Measurements from ENCODE around the gene TMA7B. TPM values are rescaled to one million over a fixed set of nuclear protein-coding genes. Genes with fewer than 3 reads are reported as not detected.

TMA7B gene
- total RNA-seq, 4 donors from 2014 or later, result not detected

DNA sequence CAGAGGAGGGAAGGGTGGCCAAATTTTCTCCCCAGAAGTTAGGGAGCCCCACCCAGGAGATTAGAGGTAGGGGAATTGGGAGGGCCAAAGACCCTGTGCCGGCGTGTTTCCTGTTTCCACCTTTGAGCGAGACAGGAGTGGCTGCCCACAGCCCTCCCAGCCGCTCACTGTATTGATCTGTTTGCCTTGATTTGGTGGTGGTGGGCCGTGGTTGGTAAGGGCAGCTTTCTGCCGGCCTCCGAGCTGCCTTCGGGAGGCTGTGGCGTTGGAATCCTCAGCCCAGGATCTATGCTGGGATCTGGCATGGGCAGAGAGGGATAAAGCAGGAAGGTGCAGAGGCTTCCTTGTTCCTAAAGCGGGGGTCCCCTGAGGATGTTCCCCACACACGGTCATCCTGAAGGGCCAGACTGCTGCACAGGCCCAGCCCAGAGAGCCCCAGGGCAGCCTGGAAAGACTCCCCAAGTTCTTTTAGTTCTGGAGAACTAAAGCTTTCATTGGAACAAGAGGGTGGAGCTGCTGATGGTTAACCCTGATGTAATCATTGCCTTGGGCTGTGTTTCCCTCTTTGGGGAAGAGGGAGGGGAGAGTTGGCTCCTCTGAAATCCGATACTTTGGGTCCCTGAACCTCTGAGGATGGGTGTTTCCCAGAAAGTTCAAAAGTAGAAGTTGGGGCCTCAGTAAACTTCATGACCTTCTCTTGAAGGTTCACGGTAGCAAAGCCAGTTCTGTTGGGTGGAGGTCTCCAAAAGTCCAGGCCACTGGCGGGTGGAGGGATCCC is 41.8 kb downstream of the TMA7B start:
- TF ChIP-seq, protein P1, sequence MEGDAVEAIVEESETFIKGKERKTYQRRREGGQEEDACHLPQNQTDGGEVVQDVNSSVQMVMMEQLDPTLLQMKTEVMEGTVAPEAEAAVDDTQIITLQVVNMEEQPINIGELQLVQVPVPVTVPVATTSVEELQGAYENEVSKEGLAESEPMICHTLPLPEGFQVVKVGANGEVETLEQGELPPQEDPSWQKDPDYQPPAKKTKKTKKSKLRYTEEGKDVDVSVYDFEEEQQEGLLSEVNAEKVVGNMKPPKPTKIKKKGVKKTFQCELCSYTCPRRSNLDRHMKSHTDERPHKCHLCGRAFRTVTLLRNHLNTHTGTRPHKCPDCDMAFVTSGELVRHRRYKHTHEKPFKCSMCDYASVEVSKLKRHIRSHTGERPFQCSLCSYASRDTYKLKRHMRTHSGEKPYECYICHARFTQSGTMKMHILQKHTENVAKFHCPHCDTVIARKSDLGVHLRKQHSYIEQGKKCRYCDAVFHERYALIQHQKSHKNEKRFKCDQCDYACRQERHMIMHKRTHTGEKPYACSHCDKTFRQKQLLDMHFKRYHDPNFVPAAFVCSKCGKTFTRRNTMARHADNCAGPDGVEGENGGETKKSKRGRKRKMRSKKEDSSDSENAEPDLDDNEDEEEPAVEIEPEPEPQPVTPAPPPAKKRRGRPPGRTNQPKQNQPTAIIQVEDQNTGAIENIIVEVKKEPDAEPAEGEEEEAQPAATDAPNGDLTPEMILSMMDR (IDR thresholded peaks at IDR 0.05 in 4 of 5, conservative IDR thresholded peaks at IDR 0.05 in 1 of 5), result no peak
- TF ChIP-seq POLR2A (IDR thresholded peaks at IDR 0.05), result no peak
- Histone ChIP-seq H3K4me1 (no peaks in the 10 kb centered on the region), H3K36me3 (no peaks in the 10 kb centered on the region), H3K9me3 (no peaks in the 10 kb centered on the region), H3K27me3 (peaks cover 0 to 10% (median 0%) of the 10 kb centered on the region in 3 donors), H3K4me3 (no peak overlapping the region), H3K27ac (no peak overlapping the region)
- in situ Hi-C loops (cut with MboI; ENCODE audit: low sequenced_read_pairs in 4 of 4), result loop anchor here in 1 of 4 donors (25.0 kb wide), 1 partner anchor 640 kb away; no protein-coding TSS in a partner anchor
- DNase-seq (no peak), ATAC-seq (no peak)
- intact Hi-C loops (cut with DNase I; ENCODE audit: low total_unique reads), result no loop called here

DNA sequence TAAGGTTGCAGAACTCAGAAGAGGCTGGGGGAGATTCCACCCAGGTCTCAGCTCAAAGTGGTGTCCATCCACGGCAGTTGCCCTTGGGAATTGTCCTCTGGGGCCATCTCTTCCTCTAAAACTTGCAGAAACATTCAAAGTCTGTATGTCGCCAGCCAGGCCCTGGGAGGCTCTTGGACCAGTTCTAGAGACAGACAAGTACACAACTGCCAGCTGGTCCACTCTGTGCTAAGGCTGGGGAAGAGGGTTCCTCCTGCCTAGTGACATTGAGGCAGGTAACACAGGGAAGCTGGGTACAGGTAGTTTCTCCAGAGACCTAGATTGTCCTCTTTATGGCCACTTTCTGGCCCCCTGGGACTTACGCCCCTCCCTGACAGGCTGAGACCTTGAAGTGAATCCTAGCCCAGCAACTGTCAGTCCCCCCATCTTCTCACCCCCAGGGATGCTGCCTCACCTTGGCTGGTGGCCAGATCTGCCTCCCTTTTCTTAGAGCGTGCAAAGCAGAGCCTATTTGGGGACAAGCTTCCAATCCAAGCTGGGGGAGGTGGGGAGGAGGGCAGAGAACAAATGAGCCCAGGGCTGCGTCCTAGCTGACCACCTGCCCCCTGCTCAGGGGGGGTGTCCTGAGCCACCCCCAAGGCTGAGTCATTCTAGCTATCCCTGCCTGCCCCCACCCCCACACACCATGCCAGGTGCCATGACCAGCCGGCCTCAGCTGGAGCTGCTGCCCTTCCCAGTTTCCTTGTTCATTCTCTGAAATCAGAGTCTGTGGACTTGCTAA is 42.9 kb downstream of the TMA7B start:
- H3K9me3 ChIP-seq, result no peaks in the 10 kb centered on the region
- peaks cover 0 to 4% (median 0%) of the 10 kb centered on the region in 3 donors for H3K27me3 ChIP-seq
- no peak overlapping the region for H3K27ac ChIP-seq
- in situ Hi-C loops (cut with MboI; ENCODE audit: low sequenced_read_pairs in 4 of 4), result loop anchor here in 1 of 4 donors (25.0 kb wide), 1 partner anchor 641 kb away; no protein-coding TSS in a partner anchor
- no peaks in the 10 kb centered on the region for H3K36me3 ChIP-seq
- no peaks in the 10 kb centered on the region for H3K4me1 ChIP-seq
- intact Hi-C loops (cut with DNase I; ENCODE audit: low total_unique reads), result no loop called here
- no peak overlapping the region for H3K4me3 ChIP-seq
- DNase-seq (no peak), ATAC-seq (no peak)
- TF ChIP-seq POLR2A (IDR thresholded peaks at IDR 0.05), result no peak
- TF ChIP-seq, protein P1 (IDR thresholded peaks at IDR 0.05 in 4 of 5, conservative IDR thresholded peaks at IDR 0.05 in 1 of 5), result no peak

DNA sequence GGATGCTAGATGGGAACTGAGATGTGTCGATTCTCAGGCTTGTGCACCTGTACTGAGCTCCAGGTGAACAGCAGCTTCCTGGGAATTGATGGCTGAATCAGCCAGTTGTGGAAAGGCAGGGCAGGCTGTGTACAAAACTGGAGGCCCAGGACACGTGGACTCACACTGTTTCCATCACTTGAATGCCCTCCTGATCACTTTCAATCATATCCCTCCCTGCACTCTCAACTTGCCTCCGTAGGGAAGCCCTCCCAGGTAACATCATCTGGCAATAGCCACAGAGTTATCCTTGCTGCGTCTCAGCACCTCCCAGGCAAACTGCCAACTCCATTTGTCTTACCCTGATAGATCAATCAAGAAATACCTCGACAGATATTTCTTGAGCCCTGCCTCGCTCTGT is 44.6 kb downstream of the TMA7B start:
- H3K27me3 ChIP-seq, result peaks cover 11 to 21% (median 17%) of the 10 kb centered on the region in 3 donors
- no peak overlapping the region for H3K27ac ChIP-seq
- in situ Hi-C loops (cut with MboI; ENCODE audit: low sequenced_read_pairs in 4 of 4), result loop anchor here in 1 of 4 donors (25.0 kb wide), 1 partner anchor 643 kb away; no protein-coding TSS in a partner anchor
- DNase-seq (no peak), ATAC-seq (no peak)
- no peaks in the 10 kb centered on the region for H3K36me3 ChIP-seq
- H3K9me3 ChIP-seq, result no peaks in the 10 kb centered on the region
- H3K4me3 ChIP-seq, result no peak overlapping the region
- intact Hi-C loops (cut with DNase I; ENCODE audit: low total_unique reads), result no loop called here
- no peaks in the 10 kb centered on the region for H3K4me1 ChIP-seq
- no peak for TF ChIP-seq POLR2A (IDR thresholded peaks at IDR 0.05)
- TF ChIP-seq, protein P1 (IDR thresholded peaks at IDR 0.05 in 4 of 5, conservative IDR thresholded peaks at IDR 0.05 in 1 of 5), result no peak

DNA sequence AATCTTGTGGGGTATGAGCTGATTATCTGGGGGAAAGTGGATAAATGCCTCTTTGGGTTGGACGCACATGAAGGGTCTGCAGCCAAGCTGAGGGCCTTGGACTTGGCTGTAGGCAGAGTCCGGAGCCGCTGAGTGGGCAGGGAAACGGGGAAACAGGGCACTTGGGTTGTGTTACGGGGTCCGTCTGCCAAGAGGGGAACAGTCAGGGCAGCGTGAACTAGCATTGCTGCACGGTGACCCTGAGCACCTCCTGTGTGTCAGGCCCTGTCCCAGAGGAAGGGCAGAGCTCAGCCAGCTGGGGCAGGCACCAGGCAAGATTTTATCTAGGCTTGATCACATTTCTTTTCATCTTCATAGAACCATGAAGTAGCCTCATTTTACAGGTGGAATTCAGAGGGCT is 46.4 kb downstream of the TMA7B start:
- Histone ChIP-seq H3K36me3 (no peaks in the 10 kb centered on the region), H3K9me3 (no peaks in the 10 kb centered on the region), H3K27ac (no peak overlapping the region), H3K27me3 (peaks cover 23 to 34% (median 29%) of the 10 kb centered on the region in 3 donors), H3K4me3 (no peak overlapping the region), H3K4me1 (no peaks in the 10 kb centered on the region)
- ATAC-seq, result no peak
- in situ Hi-C loops (cut with MboI; ENCODE audit: low sequenced_read_pairs in 4 of 4) (loop anchor here in 1 of 4 donors (25.0 kb wide), 1 partner anchor 644 kb away; no protein-coding TSS in a partner anchor), intact Hi-C loops (cut with DNase I; ENCODE audit: low total_unique reads) (no loop called here)
- TF ChIP-seq, protein P1 (IDR thresholded peaks at IDR 0.05 in 4 of 5, conservative IDR thresholded peaks at IDR 0.05 in 1 of 5), result no peak
- TF ChIP-seq POLR2A (IDR thresholded peaks at IDR 0.05), result no peak
- no peak for DNase-seq

All from gastrocnemius medialis (tissue), 4 donors.